Endothelial cell of umbilical vein (primary cell): ENCODE measurements around the gene GNPTAB.

Experiments
- CTCF ChIP-seq, 2 donors: IDR thresholded peaks; 1 replicate in 1 of 2; 2 replicates in 1 of 2; pipeline ENCODE4 v1.5.1; 2011; ENCODE audit warnings: low read length in 2 of 2, mild to moderate bottlenecking in 2 of 2, moderate library complexity in 2 of 2, control low read depth in 1 of 2, inconsistent platforms in 1 of 2, low read depth in 1 of 2; ENCODE audit not compliant: insufficient read depth in 1 of 2; ENCODE audit errors: extremely low read depth in 1 of 2
- POLR2A ChIP-seq: IDR thresholded peaks from 2 replicates; pipeline ENCODE4 v1.6.1; 2012; ENCODE audit warnings: low read depth, mild to moderate bottlenecking, control low read depth, low read length
- POLR2AphosphoS5 ChIP-seq: IDR thresholded peaks from 2 replicates; pipeline ENCODE4 v1.6.1; 2012; ENCODE audit warnings: low read depth, mild to moderate bottlenecking, control low read depth, low read length, moderate library complexity; ENCODE audit not compliant: insufficient read depth

- TF ChIP-seq POLR2A (no peak), POLR2AphosphoS5 (no peak), CTCF (IDR thresholded peaks at IDR 0.05; ENCODE audit: extremely low read depth in 1 of 2, insufficient read depth in 1 of 2, low read depth in 1 of 2, low read length in 2 of 2) (no peak)
Measured at GRCh38 chr12:101729842-101730241, 100.9 kb downstream of the GNPTAB start.
